SK-N-MC (cell line): ENCODE results near the gene CDCA7.
A peak's percentile ranks its signal among the peaks of the same experiment; 100 is the strongest.

Experiments
- DNase-seq: peaks from one replicate; pipeline ENCODE4 v3.0.0-alpha.2; 2011; ENCODE audit warnings: low read depth, low spot score
- H3K27ac ChIP-seq: fragments of 200-600 bp; sonication (generic); 2 replicates; pipeline ENCODE4 v1.5.1; 2016; ENCODE audit warnings: mixed run types
- H3K36me3 ChIP-seq: fragments of 200-600 bp; sonication (generic); 2 replicates; pipeline ENCODE4 v1.6.1; 2017; ENCODE audit warnings: antibody characterized with exemption, low read length, mixed read lengths; ENCODE audit not compliant: insufficient read depth
- H3K4me3 ChIP-seq: fragments of 200-600 bp; sonication (generic); 2 replicates; pipeline ENCODE4 v1.5.1; 2016
- H3K9ac ChIP-seq: fragments of 200-600 bp; sonication (generic); 2 replicates; pipeline ENCODE4 v1.8.0; 2017; ENCODE audit warnings: mixed run types, mixed read lengths; ENCODE audit not compliant: insufficient read length
- H3K9me3 ChIP-seq: fragments of 200-600 bp; sonication (generic); 2 replicates; pipeline ENCODE4 v1.6.1; 2017; ENCODE audit warnings: low read depth, mild to moderate bottlenecking, antibody characterized with exemption, low read length, moderate library complexity, mixed read lengths
- EZH2 ChIP-seq: fragments of 200-600 bp; sonication (generic); IDR thresholded peaks from one replicate; pipeline ENCODE4 v1.6.1; 2017; ENCODE audit warnings: antibody characterized with exemption
- FOXP2 ChIP-seq: optimal IDR thresholded peaks from 2 replicates; pipeline ENCODE3; 2011; ENCODE audit warnings: mild to moderate bottlenecking, moderate library complexity; ENCODE audit not compliant: insufficient read depth; ENCODE audit errors: extremely low read length, control extremely low read depth
- POLR2AphosphoS5 ChIP-seq: IDR thresholded peaks from 2 replicates; pipeline ENCODE4 v1.6.1; 2012; ENCODE audit warnings: mild to moderate bottlenecking, low read depth, low read length, borderline replicate concordance

CDCA7 gene

GRCh38 chr2:173393186-173393585, 38.5 kb downstream of the CDCA7 start:
- no peak for TF ChIP-seq FOXP2
- TF ChIP-seq EZH2 = no peak
- no peak for TF ChIP-seq POLR2AphosphoS5
- H3K9ac ChIP-seq = no peak overlapping the region
- no peak for DNase-seq
- H3K4me3 ChIP-seq = no peak overlapping the region
- no peaks in the 10 kb centered on the region for H3K9me3 ChIP-seq
- no peak overlapping the region for H3K27ac ChIP-seq
- H3K36me3 ChIP-seq = no peaks in the 10 kb centered on the region

GRCh38 chr2:173393636-173394035, 39.0 kb downstream of the CDCA7 start:
- Histone ChIP-seq H3K9ac (no peak overlapping the region), H3K9me3 (no peaks in the 10 kb centered on the region), H3K4me3 (no peak overlapping the region), H3K27ac (no peak overlapping the region), H3K36me3 (no peaks in the 10 kb centered on the region)
- DNase-seq = no peak
- TF ChIP-seq EZH2 = no peak
- no peak for TF ChIP-seq FOXP2
- no peak for TF ChIP-seq POLR2AphosphoS5

- DNase-seq = no peak
- Histone ChIP-seq H3K9ac (no peak overlapping the region), H3K4me3 (no peak overlapping the region), H3K36me3 (no peaks in the 10 kb centered on the region), H3K9me3 (no peaks in the 10 kb centered on the region), H3K27ac (no peak overlapping the region)
- no peak for TF ChIP-seq EZH2
- TF ChIP-seq POLR2AphosphoS5 = no peak
- no peak for TF ChIP-seq FOXP2
Observed at GRCh38 chr2:173394091-173394974, 39.7 kb downstream of the CDCA7 start.

- Histone ChIP-seq H3K36me3 (no peaks in the 10 kb centered on the region), H3K9me3 (no peaks in the 10 kb centered on the region), H3K4me3 (no peak overlapping the region), H3K27ac (no peak overlapping the region), H3K9ac (no peak overlapping the region)
- DNase-seq = no peak
- TF ChIP-seq EZH2 = no peak
- no peak for TF ChIP-seq POLR2AphosphoS5
- no peak for TF ChIP-seq FOXP2
Observed at GRCh38 chr2:173395567-173396351, 41.1 kb downstream of the CDCA7 start.

GRCh38 chr2:173397539-173397938, 42.9 kb downstream of the CDCA7 start:
- DNase-seq = no peak
- no peaks in the 10 kb centered on the region for H3K36me3 ChIP-seq
- H3K27ac ChIP-seq = no peak overlapping the region
- TF ChIP-seq POLR2AphosphoS5 (no peak), EZH2 (no peak), FOXP2 (no peak)
- H3K9me3 ChIP-seq = no peaks in the 10 kb centered on the region
- H3K4me3 ChIP-seq = no peak overlapping the region
- no peak overlapping the region for H3K9ac ChIP-seq

- Histone ChIP-seq H3K4me3 (no peak overlapping the region), H3K27ac (no peak overlapping the region), H3K9me3 (no peaks in the 10 kb centered on the region), H3K9ac (no peak overlapping the region), H3K36me3 (no peaks in the 10 kb centered on the region)
- DNase-seq = no peak
- no peak for TF ChIP-seq FOXP2
- TF ChIP-seq POLR2AphosphoS5 = no peak
- no peak for TF ChIP-seq EZH2
Observed at GRCh38 chr2:173399229-173399628, 44.6 kb downstream of the CDCA7 start.

- peak; percentile 2 for DNase-seq
- Histone ChIP-seq H3K4me3 (no peak overlapping the region), H3K27ac (no peak overlapping the region), H3K9ac (no peak overlapping the region), H3K36me3 (no peaks in the 10 kb centered on the region), H3K9me3 (no peaks in the 10 kb centered on the region)
- TF ChIP-seq POLR2AphosphoS5 (no peak), EZH2 (no peak)
Observed at GRCh38 chr2:173400760-173401159, 46.1 kb downstream of the CDCA7 start.

- TF ChIP-seq POLR2AphosphoS5 = no peak
- no peak for TF ChIP-seq EZH2
- TF ChIP-seq FOXP2 = no peak
- DNase-seq = no peak
- peak overlapping the region; percentile 61 for H3K4me3 ChIP-seq
Observed at GRCh38 chr2:173401716-173402326, 47.1 kb downstream of the CDCA7 start.

More at GRCh38 chr2:173401716-173402326, 47.1 kb downstream of the CDCA7 start:
- Histone ChIP-seq H3K9ac (no peak overlapping the region), H3K36me3 (no peaks in the 10 kb centered on the region), H3K27ac (no peak overlapping the region), H3K9me3 (no peaks in the 10 kb centered on the region)
